Ascending aorta (tissue), 2 donors: ENCODE data around the gene GALE. TPM values are rescaled to one million over a fixed set of nuclear protein-coding genes. Genes with fewer than 3 reads are reported as not detected.

Experiments used
- DNase-seq, 2 donors: peaks; one replicate each; pipeline ENCODE4 v3.0.0-alpha.2; 2019; ENCODE audit warnings: low spot score in 2 of 2
- H3K27ac ChIP-seq, 2 donors: fragments of 200-600 bp; sonication (generic); one replicate each; pipeline ENCODE4 v1.5.1; 2016 to 2017; ENCODE audit warnings: mild to moderate bottlenecking in 1 of 2
- H3K27me3 ChIP-seq: fragments of 200-600 bp; sonication (generic); one replicate; pipeline ENCODE4 v1.5.1; 2017
- H3K36me3 ChIP-seq, 2 donors: fragments of 200-600 bp; sonication (generic); one replicate each; pipeline ENCODE4 v1.5.1; 2016
- H3K4me1 ChIP-seq, 2 donors: fragments of 200-600 bp; sonication (generic); one replicate each; pipeline ENCODE4 v1.5.1; 2016 to 2017; ENCODE audit warnings: mild to moderate bottlenecking in 1 of 2
- H3K4me3 ChIP-seq, 2 donors: fragments of 200-600 bp; sonication (generic); one replicate each; pipeline ENCODE4 v1.5.1; 2016 to 2017; ENCODE audit warnings: mild to moderate bottlenecking in 1 of 2
- H3K9me3 ChIP-seq, 2 donors: fragments of 200-600 bp; sonication (generic); one replicate each; pipeline ENCODE4 v1.5.1; 2016
- CTCF ChIP-seq, 3 experiments: fragments of 200-600 bp in 2 of 3; fragments of 450-650 bp in 1 of 3; sonication (generic) in 2 of 3; IDR thresholded peaks; one replicate each; pipeline ENCODE4 v1.5.1; 2016 to 2019; ENCODE audit warnings: antibody characterized with exemption in 3 of 3, mild to moderate bottlenecking in 1 of 3, moderate library complexity in 1 of 3
- intact Hi-C: fragments of 100-400 bp; cut with DNase I; formaldehyde crosslinking; loops from one replicate; pipeline ENCODE4 v1.15.1; 2023
- total RNA-seq: library from RNA; depleted of rRNA; stranded (reverse); fragments of >200 nt; gene quantifications from one replicate; pipeline ENCODE4 v1.1.0, GENCODE V29; 2016

GALE gene
- total RNA-seq, 1 donor from 2014 or later: 30.4 TPM

DNA sequence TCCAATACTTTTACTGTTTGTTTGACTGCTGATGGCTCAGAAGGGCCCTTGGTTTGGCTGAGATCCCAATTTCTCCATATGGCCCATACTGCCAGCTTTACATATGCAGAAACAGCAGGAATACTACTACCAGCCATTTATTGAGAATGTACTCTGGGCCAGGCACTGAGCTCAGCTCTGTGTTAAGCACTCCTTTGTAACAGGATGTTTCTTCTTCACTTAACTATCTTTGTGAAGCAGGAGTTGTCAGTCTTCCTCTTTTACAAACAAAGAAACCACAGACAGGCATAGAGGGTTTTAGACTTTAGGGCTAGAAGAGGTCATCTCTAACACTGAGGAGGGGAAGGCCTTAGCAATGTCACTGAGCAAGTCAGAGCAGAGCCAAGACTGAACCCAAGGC is 16.4 kb upstream of the GALE start:
- intact Hi-C loops: loop anchor here (10.0 kb wide), 1 partner anchor 98 kb away; the partner anchor contains the start of gene CNR2

GRCh38 chr1:23816361-23816760 is 15.8 kb upstream of the GALE start:
- H3K36me3 ChIP-seq: peaks cover 63 to 78% of the 10 kb centered on the region in 2 donors
- no peak overlapping the region for H3K4me3 ChIP-seq
- H3K27ac ChIP-seq: no peak overlapping the region
- H3K4me1 ChIP-seq: no peaks in the 10 kb centered on the region
- DNase-seq: no peak
- H3K9me3 ChIP-seq: no peaks in the 10 kb centered on the region
- H3K27me3 ChIP-seq: no peaks in the 10 kb centered on the region
- no peak for TF ChIP-seq CTCF (IDR thresholded peaks at IDR 0.05)
- intact Hi-C loops: loop anchor here (10.0 kb wide), 1 partner anchor 98 kb away; the partner anchor contains the start of gene CNR2

More for the DNA sequence above, 16.4 kb upstream of the GALE start:
- no peak for DNase-seq
- no peak overlapping the region for H3K27ac ChIP-seq
- no peaks in the 10 kb centered on the region for H3K9me3 ChIP-seq
- H3K4me1 ChIP-seq: no peaks in the 10 kb centered on the region
- no peaks in the 10 kb centered on the region for H3K27me3 ChIP-seq
- H3K4me3 ChIP-seq: no peak overlapping the region
- H3K36me3 ChIP-seq: peaks cover 63 to 72% of the 10 kb centered on the region in 2 donors
- TF ChIP-seq CTCF (IDR thresholded peaks at IDR 0.05): no peak

DNA sequence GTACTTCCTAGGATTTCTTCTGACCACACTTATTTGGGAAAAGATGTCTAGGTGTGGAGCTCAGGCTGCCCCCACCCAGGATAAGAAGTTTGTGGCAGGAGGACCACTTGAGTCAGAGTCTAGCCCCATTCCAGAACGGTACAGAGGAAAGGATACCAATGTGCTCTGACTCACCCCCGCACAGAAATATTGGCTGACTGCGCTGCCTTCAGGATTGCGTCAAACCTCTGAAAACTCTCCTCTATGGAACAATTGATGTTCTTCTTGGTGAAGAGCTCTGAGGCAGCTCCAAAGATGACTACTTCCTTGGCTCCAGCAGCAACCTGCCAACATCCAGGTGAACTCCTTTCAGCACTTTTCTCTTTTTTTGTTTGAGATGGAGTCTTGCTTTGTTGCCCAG is 13.5 kb upstream of the GALE start:
- H3K27ac ChIP-seq: no peak overlapping the region
- no peaks in the 10 kb centered on the region for H3K9me3 ChIP-seq
- no peak overlapping the region for H3K4me3 ChIP-seq
- DNase-seq: no peak
- peaks cover 57 to 77% of the 10 kb centered on the region in 2 donors for H3K36me3 ChIP-seq
- H3K4me1 ChIP-seq: no peaks in the 10 kb centered on the region
- H3K27me3 ChIP-seq: no peaks in the 10 kb centered on the region
- TF ChIP-seq CTCF (IDR thresholded peaks at IDR 0.05): no peak
- intact Hi-C loops: loop anchor here (10.0 kb wide), 1 partner anchor 101 kb away; the partner anchor contains the start of gene CNR2

DNA sequence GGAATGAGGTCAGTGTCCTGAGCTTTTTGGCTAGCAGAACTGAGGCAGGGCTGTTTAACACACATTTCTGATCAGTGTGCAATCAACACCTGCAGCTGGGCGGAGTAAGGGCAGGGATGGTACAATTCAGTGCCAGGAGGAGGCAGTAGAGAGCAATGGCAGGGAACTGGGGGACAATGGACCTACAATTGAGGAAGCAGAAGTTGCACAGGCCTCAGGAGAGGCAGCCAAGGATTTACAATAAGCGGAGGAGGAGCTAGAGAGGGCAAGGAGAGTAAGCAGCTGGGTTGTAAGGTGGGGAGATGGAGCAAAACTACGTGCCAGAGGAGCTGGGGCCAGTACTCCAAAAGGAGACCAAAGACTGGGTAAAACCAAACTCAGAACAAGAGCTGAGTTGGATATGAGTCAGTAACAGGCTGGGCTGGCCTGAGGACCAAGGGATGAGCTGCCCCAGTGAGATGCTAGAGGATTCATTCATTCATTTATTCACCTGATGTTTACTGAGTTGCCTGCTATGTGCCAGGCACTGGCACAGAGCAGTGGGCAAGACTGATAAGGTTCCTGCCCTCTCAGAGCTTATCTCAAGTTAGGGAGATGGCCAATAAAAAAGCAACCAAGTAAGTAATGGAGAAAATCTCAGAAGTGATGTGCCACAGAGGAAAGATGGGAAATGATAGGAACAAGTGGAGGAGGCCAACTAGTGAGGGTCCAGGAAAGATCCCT is 10.4 kb upstream of the GALE start:
- Histone ChIP-seq H3K36me3 (peaks cover 48 to 72% of the 10 kb centered on the region in 2 donors), H3K27me3 (no peaks in the 10 kb centered on the region), H3K4me3 (no peak overlapping the region), H3K27ac (no peak overlapping the region), H3K4me1 (no peaks in the 10 kb centered on the region), H3K9me3 (no peaks in the 10 kb centered on the region)
- TF ChIP-seq CTCF (IDR thresholded peaks at IDR 0.05): peak; percentile 40 to 50 (median 42)
- intact Hi-C loops: loop anchor here (10.0 kb wide), 1 partner anchor 104 kb away; the partner anchor contains the start of gene CNR2
- no peak for DNase-seq

DNA sequence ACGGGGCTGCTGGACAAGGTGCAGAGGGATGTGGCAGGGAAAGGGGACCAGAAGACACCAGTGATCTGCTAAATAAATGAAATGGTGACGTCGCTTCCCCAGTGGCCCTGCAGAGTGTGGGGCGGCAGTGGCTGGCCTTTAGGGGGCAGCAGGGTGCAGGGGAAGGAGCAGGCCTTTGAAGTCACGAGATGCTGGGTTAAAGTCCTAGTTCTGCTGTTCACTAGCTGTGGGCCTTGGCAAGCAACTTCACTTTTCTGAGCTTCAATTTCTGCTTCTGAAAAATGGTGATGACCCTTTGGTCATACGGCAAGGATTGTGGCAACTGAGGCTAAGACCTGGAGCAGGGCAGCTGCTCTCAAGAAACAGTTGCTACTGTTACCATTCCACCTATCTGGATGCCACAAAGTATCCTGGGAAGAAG is 9.2 kb upstream of the GALE start:
- Histone ChIP-seq H3K4me3 (no peak overlapping the region), H3K4me1 (no peaks in the 10 kb centered on the region), H3K36me3 (peaks cover 36 to 60% of the 10 kb centered on the region in 2 donors), H3K9me3 (no peaks in the 10 kb centered on the region), H3K27me3 (no peaks in the 10 kb centered on the region), H3K27ac (no peak overlapping the region)
- TF ChIP-seq CTCF (IDR thresholded peaks at IDR 0.05): peak; percentile 50 to 63 (median 51)
- DNase-seq: no peak
- intact Hi-C loops: loop anchor here (10.0 kb wide), 1 partner anchor 105 kb away; the partner anchor contains the start of gene CNR2
